Measurements from ENCODE around the gene MADD.

Gene MADD

GRCh38 chr11:47338396-47339241 lies 68.7 kb downstream of the MADD start:
- no peak for DNase-seq (ENCODE audit: low read depth in 2 of 2)

- no peak for DNase-seq (ENCODE audit: low read depth in 2 of 2)
These were observed 70.1 kb downstream of the MADD start for GRCh38 chr11:47340010-47340409.

GRCh38 chr11:47340980-47341775 lies 71.2 kb downstream of the MADD start:
- DNase-seq (ENCODE audit: low read depth in 2 of 2) = no peak

- DNase-seq (ENCODE audit: low read depth in 2 of 2) = no peak
These were observed 72.3 kb downstream of the MADD start for GRCh38 chr11:47342036-47342803.

GRCh38 chr11:47342854-47343253 lies 72.9 kb downstream of the MADD start:
- DNase-seq (ENCODE audit: low read depth in 2 of 2) = no peak

- DNase-seq (ENCODE audit: low read depth in 2 of 2) = no peak
These were observed 76.1 kb downstream of the MADD start for GRCh38 chr11:47345890-47346563.

- no peak for DNase-seq (ENCODE audit: low read depth in 2 of 2)
These were observed 77.2 kb downstream of the MADD start for GRCh38 chr11:47347137-47347536.

GRCh38 chr11:47348131-47348802 lies 78.3 kb downstream of the MADD start:
- DNase-seq (ENCODE audit: low read depth in 2 of 2) = no peak

GRCh38 chr11:47348859-47349258 lies 78.9 kb downstream of the MADD start:
- no peak for DNase-seq (ENCODE audit: low read depth in 2 of 2)

GRCh38 chr11:47349521-47350095 lies 79.7 kb downstream of the MADD start:
- DNase-seq (ENCODE audit: low read depth in 2 of 2) = no peak

GRCh38 chr11:47350315-47350714 lies 80.4 kb downstream of the MADD start:
- DNase-seq (ENCODE audit: low read depth in 2 of 2) = no peak

- no peak for DNase-seq (ENCODE audit: low read depth in 2 of 2)
These were observed 81.5 kb downstream of the MADD start for GRCh38 chr11:47351156-47352126.

GRCh38 chr11:47352556-47352955 lies 82.6 kb downstream of the MADD start, which contains the start of gene MYBPC3:
MYBPC3 (minus strand) TSS chr11:47352702; CDS start chr11:47352647, 55 bp downstream.
- no peak for DNase-seq (ENCODE audit: low read depth in 2 of 2)

GRCh38 chr11:47353978-47354774 lies 84.2 kb downstream of the MADD start:
- DNase-seq (ENCODE audit: low read depth in 2 of 2) = no peak

- no peak for DNase-seq (ENCODE audit: low read depth in 2 of 2)
These were observed 85.0 kb downstream of the MADD start for GRCh38 chr11:47354913-47355282.

- DNase-seq (ENCODE audit: low read depth in 2 of 2) = no peak
These were observed 85.6 kb downstream of the MADD start for GRCh38 chr11:47355283-47356128.

GRCh38 chr11:47356129-47356997 lies 86.4 kb downstream of the MADD start:
- no peak for DNase-seq (ENCODE audit: low read depth in 2 of 2)

Measured in stimulated activated CD4-positive, alpha-beta T cell treated with anti-CD3 and anti-CD28 coated beads, Interleukin-1b, Interleukin-23, amount 100 ng/mL, for 4 hours (primary cell).